Measurements from ENCODE around the gene IVL.

The IVL gene

GRCh38 chr1:152888126-152888525 lies 20.2 kb upstream of the IVL start:
- DNase-seq (ENCODE audit: low read depth in 2 of 2), result no peak

GRCh38 chr1:152899027-152899426 lies 9.3 kb upstream of the IVL start:
- DNase-seq (ENCODE audit: low read depth in 2 of 2), result no peak

GRCh38 chr1:152899883-152900282 lies 8.5 kb upstream of the IVL start:
- no peak for DNase-seq (ENCODE audit: low read depth in 2 of 2)

- DNase-seq (ENCODE audit: low read depth in 2 of 2), result no peak
Observed at GRCh38 chr1:152901631-152902030, 6.7 kb upstream of the IVL start.

GRCh38 chr1:152902636-152903035 lies 5.7 kb upstream of the IVL start:
- no peak for DNase-seq (ENCODE audit: low read depth in 2 of 2)

- DNase-seq (ENCODE audit: low read depth in 2 of 2), result no peak
Observed at GRCh38 chr1:152904688-152905440, 3.5 kb upstream of the IVL start.

- DNase-seq (ENCODE audit: low read depth in 2 of 2), result peak in 1 of 2 experiments; percentile 21
Observed at GRCh38 chr1:152906023-152906565, 2.3 kb upstream of the IVL start.

- DNase-seq (ENCODE audit: low read depth in 2 of 2), result no peak
Observed at GRCh38 chr1:152909206-152909605, 860 bp downstream of the IVL start.

- DNase-seq (ENCODE audit: low read depth in 2 of 2), result no peak
Observed at GRCh38 chr1:152912471-152912870, 4.1 kb downstream of the IVL start.

- no peak for DNase-seq (ENCODE audit: low read depth in 2 of 2)
Observed at GRCh38 chr1:152912900-152913299, 4.6 kb downstream of the IVL start.

GRCh38 chr1:152917794-152918193 lies 9.4 kb downstream of the IVL start:
- DNase-seq (ENCODE audit: low read depth in 2 of 2), result no peak

- DNase-seq (ENCODE audit: low read depth in 2 of 2), result no peak
Observed at GRCh38 chr1:152919071-152919470, 10.7 kb downstream of the IVL start.

GRCh38 chr1:152924191-152924590 lies 15.8 kb downstream of the IVL start:
- no peak for DNase-seq (ENCODE audit: low read depth in 2 of 2)

- peak in 1 of 2 experiments; percentile 16 for DNase-seq (ENCODE audit: low read depth in 2 of 2)
Observed at GRCh38 chr1:152926091-152926490, 17.7 kb downstream of the IVL start.

GRCh38 chr1:152928671-152929070 lies 20.3 kb downstream of the IVL start:
- no peak for DNase-seq (ENCODE audit: low read depth in 2 of 2)

- no peak for DNase-seq (ENCODE audit: low read depth in 2 of 2)
Observed at GRCh38 chr1:152932170-152932811, 23.9 kb downstream of the IVL start.

GRCh38 chr1:152933196-152933595 lies 24.9 kb downstream of the IVL start:
- no peak for DNase-seq (ENCODE audit: low read depth in 2 of 2)

- no peak for DNase-seq (ENCODE audit: low read depth in 2 of 2)
Observed at GRCh38 chr1:152940614-152941013, 32.3 kb downstream of the IVL start.

GRCh38 chr1:152941037-152941711 lies 32.8 kb downstream of the IVL start:
- no peak for DNase-seq (ENCODE audit: low read depth in 2 of 2)

- DNase-seq (ENCODE audit: low read depth in 2 of 2), result no peak
Observed at GRCh38 chr1:152942161-152942560, 33.8 kb downstream of the IVL start.

- no peak for DNase-seq (ENCODE audit: low read depth in 2 of 2)
Observed at GRCh38 chr1:152946248-152946647, 37.9 kb downstream of the IVL start.

- no peak for DNase-seq (ENCODE audit: low read depth in 2 of 2)
Observed at GRCh38 chr1:152946651-152947256, 38.4 kb downstream of the IVL start, which contains the start of gene SPRR5. SPRR5 (plus strand) TSS chr1:152947206; CDS start chr1:152948555, 1,349 bp downstream.

All from fibroblast of skin of left quadriceps (primary cell).